ENCODE data around the gene GRM5.
A peak's percentile ranks its signal among the peaks of the same experiment; 100 is the strongest.
"Not testable (repeated sequence)": the region's sequence is repeated elsewhere in the genome, so short reads cannot be mapped to it uniquely, and the experiment has no call there.

Gene GRM5

DNA sequence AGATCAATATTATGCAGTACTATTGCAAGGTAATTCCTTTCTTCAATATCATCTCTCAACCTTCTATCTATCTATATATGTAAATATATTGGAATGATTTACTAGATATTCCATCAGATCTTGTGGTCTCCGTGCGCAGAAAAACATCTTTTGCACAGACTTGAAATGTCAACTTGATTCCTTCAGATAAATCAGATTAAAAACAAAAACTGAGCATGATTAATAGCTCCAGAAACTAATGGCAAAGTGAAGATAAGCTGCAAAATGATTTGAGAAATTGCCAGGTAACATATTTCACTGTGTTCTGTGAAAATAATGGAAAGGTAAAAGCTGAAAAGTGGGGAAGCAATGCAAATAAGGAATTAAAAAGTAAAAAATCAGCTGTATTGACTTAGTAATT lies 528.2 kb downstream of the GRM5 start:
- no peak overlapping the region for H3K4me3 ChIP-seq (replicated peaks; ENCODE audit: low read depth, low read length)
- H3K27me3 ChIP-seq (replicated peaks; ENCODE audit: control insufficient read depth, insufficient read depth, low read length): no peaks in the 10 kb centered on the region
- no peak for DNase-seq (ENCODE audit: extremely low read depth, insufficient read length)
- TF ChIP-seq, protein P1, sequence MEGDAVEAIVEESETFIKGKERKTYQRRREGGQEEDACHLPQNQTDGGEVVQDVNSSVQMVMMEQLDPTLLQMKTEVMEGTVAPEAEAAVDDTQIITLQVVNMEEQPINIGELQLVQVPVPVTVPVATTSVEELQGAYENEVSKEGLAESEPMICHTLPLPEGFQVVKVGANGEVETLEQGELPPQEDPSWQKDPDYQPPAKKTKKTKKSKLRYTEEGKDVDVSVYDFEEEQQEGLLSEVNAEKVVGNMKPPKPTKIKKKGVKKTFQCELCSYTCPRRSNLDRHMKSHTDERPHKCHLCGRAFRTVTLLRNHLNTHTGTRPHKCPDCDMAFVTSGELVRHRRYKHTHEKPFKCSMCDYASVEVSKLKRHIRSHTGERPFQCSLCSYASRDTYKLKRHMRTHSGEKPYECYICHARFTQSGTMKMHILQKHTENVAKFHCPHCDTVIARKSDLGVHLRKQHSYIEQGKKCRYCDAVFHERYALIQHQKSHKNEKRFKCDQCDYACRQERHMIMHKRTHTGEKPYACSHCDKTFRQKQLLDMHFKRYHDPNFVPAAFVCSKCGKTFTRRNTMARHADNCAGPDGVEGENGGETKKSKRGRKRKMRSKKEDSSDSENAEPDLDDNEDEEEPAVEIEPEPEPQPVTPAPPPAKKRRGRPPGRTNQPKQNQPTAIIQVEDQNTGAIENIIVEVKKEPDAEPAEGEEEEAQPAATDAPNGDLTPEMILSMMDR (IDR thresholded peaks at IDR 0.05; ENCODE audit: insufficient read depth, low read length, poor library complexity, severe bottlenecking): no peak
- H3K36me3 ChIP-seq (ENCODE audit: control insufficient read depth, insufficient read depth, low read length): no peaks in the 10 kb centered on the region

DNA sequence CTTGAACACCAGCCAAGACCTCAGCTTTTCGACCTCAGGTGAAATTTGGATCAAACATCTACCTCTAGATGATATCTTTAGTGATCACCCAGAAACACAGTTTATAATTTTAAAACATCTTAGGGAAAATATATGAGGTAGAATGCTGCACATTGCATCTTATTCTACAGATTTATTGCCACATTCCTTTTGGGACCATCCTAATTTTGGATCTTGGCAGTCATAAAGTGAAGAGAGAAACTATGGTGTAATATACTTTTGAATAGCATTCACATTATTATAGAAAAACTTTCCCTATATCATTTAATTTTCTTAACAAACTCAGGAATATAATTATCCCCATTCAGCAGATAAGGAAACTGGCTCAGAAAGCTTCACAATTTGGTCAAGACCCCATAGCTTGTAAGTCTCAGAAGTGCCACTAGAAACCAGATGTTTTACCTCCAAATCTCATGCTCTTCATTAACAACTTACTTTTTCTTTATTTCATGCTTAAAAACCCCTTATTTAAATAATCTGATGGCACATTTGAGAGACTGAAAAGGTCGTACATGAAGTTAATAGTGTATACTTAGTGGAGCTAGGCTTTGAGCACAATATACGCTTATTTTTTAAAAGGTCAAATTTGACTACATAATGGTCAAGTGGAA lies 529.0 kb downstream of the GRM5 start:
- no peak overlapping the region for H3K4me3 ChIP-seq (replicated peaks; ENCODE audit: low read depth, low read length)
- H3K36me3 ChIP-seq (ENCODE audit: control insufficient read depth, insufficient read depth, low read length): no peaks in the 10 kb centered on the region
- TF ChIP-seq, protein P1 (IDR thresholded peaks at IDR 0.05; ENCODE audit: insufficient read depth, low read length, poor library complexity, severe bottlenecking): no peak
- DNase-seq (ENCODE audit: extremely low read depth, insufficient read length): no peak
- no peaks in the 10 kb centered on the region for H3K27me3 ChIP-seq (replicated peaks; ENCODE audit: control insufficient read depth, insufficient read depth, low read length)

DNA sequence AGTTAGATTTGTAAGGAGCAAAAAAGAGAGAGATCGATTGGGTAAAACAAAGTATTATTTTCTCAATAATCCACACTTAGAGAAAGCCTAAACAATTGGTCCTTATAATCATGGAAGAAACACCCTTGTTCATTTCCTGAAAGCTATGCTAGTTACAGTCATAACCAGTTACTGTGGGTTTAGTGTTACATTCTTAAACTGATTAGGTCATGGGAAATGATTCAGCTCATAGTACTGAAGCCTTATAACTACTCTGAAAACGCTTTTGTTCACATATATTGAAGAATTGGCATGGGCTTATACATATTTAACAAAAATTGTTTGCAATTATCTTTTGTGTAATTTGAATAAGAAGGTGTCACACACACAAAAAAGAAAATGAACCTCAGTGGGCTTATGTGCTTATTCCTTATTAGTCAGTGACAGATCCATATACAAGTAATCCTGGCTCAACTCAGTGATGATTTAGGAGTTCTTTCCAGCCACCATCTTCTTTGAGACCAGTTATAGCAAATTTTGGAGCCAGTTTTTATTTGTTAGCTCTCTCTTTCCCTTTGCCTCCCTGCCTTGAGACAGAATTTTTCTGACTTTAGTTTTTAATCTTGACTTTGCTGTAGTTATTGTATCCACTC lies 529.8 kb downstream of the GRM5 start:
- peak; percentile 15 for DNase-seq (ENCODE audit: extremely low read depth, insufficient read length)
- Histone ChIP-seq H3K4me3 (replicated peaks; ENCODE audit: low read depth, low read length) (no peak overlapping the region), H3K27me3 (replicated peaks; ENCODE audit: control insufficient read depth, insufficient read depth, low read length) (no peaks in the 10 kb centered on the region), H3K36me3 (ENCODE audit: control insufficient read depth, insufficient read depth, low read length) (no peaks in the 10 kb centered on the region)
- TF ChIP-seq, protein P1 (IDR thresholded peaks at IDR 0.05; ENCODE audit: insufficient read depth, low read length, poor library complexity, severe bottlenecking): no peak

DNA sequence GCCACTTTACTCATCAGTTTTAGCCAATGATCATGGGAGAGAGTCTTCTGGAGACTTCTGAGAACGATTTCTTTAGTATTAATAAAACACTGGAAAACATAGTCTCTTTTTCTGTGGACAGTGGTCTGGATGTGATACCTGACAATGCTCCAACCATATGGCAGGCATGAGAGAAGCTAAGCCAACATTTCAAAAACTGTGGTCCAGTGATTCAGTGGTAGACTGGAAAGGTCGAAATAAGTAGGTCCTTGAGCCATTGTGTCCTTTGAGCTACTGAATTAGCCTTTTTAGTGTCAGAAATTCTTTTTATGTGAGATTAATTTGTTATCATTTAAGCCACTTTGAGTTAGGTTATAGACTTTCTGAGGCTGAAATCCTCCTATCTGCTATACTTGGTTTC lies 530.5 kb downstream of the GRM5 start:
- no peak for DNase-seq (ENCODE audit: extremely low read depth, insufficient read length)
- TF ChIP-seq, protein P1 (IDR thresholded peaks at IDR 0.05; ENCODE audit: insufficient read depth, low read length, poor library complexity, severe bottlenecking): no peak
- H3K36me3 ChIP-seq (ENCODE audit: control insufficient read depth, insufficient read depth, low read length): no peaks in the 10 kb centered on the region

DNA sequence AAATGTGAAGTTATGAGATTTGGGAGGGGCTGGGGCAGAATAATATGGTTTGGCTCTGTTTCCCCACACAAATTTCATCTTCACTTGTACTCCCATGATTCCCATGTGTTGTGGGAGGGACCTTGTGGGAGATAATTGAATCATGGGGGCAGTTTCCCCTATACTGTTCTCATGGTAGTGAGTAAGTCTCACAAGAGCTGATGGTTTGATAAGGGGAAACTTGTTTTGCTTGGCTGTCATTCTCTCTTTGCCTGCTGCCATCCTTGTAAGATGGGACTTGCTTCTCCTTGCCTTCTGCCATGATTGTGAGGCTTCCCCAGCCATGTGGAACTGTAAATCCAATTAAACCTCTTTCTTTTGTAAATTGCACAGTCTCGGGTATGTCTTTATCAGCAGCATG lies 531.1 kb downstream of the GRM5 start:
- not testable (repeated sequence) for H3K36me3 ChIP-seq (ENCODE audit: control insufficient read depth, insufficient read depth, low read length); DNase-seq (ENCODE audit: extremely low read depth, insufficient read length); H3K27me3 ChIP-seq (replicated peaks; ENCODE audit: control insufficient read depth, insufficient read depth, low read length); H3K4me3 ChIP-seq (replicated peaks; ENCODE audit: low read depth, low read length)

More for the DNA sequence above, 530.5 kb downstream of the GRM5 start:
- H3K27me3 ChIP-seq (replicated peaks; ENCODE audit: control insufficient read depth, insufficient read depth, low read length): no peaks in the 10 kb centered on the region
- no peak overlapping the region for H3K4me3 ChIP-seq (replicated peaks; ENCODE audit: low read depth, low read length)

DNA sequence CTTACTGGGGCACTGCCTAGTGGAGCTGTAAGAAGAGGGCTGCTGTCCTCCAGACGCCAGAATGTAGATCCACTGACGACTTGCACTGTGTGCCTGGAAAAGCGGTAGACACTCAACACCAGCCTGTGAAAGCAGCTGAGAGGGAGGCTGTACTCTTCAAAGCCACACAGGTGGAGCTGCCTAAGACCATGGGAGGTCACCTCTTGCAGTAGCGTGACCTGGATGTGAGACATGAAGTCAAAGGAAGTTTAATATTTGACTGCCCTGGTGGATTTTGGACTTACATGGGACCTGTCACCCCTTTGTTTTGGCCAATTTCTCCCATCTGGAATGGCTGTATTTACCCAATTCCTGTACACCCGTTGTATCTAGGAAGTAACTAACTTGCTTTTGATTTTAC lies 531.6 kb downstream of the GRM5 start:
- no peak for DNase-seq (ENCODE audit: extremely low read depth, insufficient read length)
- no peaks in the 10 kb centered on the region for H3K27me3 ChIP-seq (replicated peaks; ENCODE audit: control insufficient read depth, insufficient read depth, low read length)
- TF ChIP-seq, protein P1 (IDR thresholded peaks at IDR 0.05; ENCODE audit: insufficient read depth, low read length, poor library complexity, severe bottlenecking): no peak
- no peak overlapping the region for H3K4me3 ChIP-seq (replicated peaks; ENCODE audit: low read depth, low read length)
- no peaks in the 10 kb centered on the region for H3K36me3 ChIP-seq (ENCODE audit: control insufficient read depth, insufficient read depth, low read length)

Data from GM06990 (cell line).